GM19452 (cell line): Measurements from ENCODE around the gene GOLGA8O.
"Not testable (repeated sequence)": the region's sequence is repeated elsewhere in the genome, so short reads cannot be mapped to it uniquely, and the experiment has no call there.

ENCODE experiments used
- ATAC-seq: cut with Tn5 transposase; IDR thresholded peaks from one replicate; pipeline ENCODE4 v1.9.1; 2021; ENCODE audit not compliant: unreplicated experiment

The GOLGA8O gene, protein sequence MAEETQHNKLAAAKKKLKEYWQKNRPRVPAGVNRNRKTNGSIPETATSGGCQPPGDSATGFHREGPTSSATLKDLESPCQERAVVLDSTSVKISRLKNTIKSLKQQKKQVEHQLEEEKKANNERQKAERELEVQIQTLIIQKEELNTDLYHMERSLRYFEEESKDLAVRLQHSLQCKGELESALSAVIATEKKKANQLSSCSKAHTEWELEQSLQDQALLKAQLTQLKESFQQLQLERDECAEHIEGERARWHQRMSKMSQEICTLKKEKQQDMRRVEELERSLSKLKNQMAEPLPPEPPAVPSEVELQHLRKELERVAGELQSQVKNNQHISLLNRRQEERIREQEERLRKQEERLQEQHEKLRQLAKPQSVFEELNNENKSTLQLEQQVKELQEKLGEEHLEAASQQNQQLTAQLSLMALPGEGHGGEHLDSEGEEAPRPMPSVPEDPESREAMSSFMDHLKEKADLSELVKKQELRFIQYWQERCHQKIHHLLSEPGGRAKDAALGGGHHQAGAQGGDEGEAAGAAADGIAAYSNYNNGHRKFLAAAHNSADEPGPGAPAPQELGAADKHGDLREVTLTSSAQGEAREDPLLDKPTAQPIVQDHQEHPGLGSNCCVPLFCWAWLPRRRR

DNA sequence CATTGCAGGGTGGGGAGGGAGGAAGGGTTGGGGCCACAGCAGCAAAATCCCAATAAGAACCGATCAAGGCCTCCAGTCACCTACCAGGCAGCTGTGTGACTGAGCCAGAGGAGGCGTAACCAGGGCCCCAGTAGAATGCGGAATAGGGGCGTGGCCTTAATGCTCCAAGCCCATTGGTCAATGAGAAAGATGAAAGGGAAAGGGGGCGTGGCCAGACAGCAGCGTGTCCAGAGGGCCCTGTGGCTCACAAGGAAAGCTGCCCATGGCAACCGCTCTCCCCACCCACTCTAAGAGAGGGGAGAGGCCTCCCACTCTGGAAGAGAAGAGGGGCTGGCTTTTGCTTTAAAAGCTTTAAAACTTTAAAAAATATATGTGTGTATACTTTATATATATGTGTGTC, at the start of gene GOLGA8O:
TSS of gene GOLGA8O (minus strand) at position 101 of the 400 bp plus-strand sequence. CDS start at position 3, 98 bp downstream.
- not testable (repeated sequence) for ATAC-seq

- ATAC-seq: not testable (repeated sequence)
Measured at GRCh38 chr15:32504152-32504811, 48.8 kb upstream of the GOLGA8O start.

DNA sequence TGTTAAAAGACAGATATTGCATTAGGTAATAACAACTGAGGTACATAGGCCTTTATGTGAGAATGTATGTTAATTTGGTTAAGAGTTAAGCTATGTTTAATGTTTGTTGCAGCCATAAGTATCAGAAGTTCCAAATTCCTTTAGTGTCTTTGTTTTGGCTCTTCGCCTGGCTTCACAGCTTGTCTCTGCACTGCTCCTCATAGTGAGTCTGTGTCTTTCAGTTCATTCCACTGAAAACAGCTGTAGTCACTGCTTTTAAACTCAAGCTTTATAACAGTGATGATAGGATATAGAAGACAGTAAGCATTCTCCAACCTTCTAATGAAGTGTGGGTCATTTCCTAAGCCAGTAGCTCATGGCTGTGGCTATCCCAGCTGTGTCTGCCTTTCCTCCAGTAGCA, 47.5 kb upstream of the GOLGA8O start:
- ATAC-seq: not testable (repeated sequence)

DNA sequence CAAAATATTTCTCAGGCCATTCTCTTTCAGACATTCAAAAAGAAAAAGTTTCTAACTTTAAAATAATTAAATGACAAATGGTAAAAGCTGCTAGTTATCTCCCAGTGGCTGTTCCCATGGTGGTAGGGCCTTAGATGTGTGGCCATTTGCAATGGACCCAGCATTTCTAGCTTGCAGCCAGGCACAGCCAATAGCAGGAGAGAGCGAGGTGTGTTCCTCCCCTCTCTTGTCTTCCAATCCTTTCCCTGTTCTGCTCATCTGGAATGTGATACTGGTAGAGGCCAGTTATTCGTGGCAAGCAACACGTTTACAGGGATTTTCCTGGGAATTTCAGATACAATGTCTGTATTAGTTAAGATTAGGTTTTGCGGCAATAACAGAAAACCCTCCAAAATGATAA, 37.3 kb upstream of the GOLGA8O start:
- ATAC-seq: not testable (repeated sequence)

DNA sequence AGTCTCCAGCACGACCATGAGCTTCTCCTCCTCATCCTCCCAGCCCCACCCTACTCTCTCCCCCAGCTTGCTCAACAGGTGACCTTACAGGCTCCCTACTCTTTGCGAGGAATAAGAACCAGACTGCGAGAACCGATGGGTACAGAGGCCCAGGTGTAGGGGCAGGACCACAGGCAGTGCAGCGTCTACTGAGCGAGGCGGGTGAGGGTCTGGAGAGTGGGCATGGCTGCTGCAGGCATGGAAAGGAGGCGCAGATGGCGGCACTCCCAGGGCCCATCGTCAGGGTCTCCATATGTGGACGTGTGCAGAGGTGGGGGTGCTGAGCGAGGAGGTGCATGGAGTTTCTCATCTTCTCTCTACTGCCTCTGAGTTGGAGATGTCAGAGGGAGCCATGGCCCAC, 31.0 kb upstream of the GOLGA8O start:
- not testable (repeated sequence) for ATAC-seq

DNA sequence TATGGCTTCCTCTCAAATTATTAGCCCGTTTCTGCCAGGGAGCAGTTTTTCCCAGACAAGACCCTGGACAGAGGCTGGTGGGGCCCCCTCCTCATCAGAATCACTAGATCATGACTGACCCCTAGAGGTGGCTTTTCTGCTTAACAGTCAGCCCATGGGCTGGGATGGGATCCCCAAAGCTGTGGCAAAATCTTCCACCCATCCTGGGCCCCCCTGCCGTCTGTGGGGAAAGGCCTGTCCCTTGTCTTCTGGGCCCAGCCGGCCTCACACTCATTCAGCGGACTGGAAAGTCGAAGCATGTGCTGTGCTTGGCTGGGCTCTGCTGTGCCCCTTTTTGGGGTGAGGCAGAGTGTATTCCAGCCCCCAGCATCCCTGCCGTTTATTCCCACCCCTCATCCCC, 27.9 kb upstream of the GOLGA8O start:
- not testable (repeated sequence) for ATAC-seq

GRCh38 chr15:32481683-32482082, 26.2 kb upstream of the GOLGA8O start:
- ATAC-seq: not testable (repeated sequence)

- ATAC-seq: not testable (repeated sequence)
Measured at GRCh38 chr15:32468076-32468475, 12.6 kb upstream of the GOLGA8O start.

GRCh38 chr15:32440445-32440977, 14.9 kb downstream of the GOLGA8O start:
- ATAC-seq: not testable (repeated sequence)

DNA sequence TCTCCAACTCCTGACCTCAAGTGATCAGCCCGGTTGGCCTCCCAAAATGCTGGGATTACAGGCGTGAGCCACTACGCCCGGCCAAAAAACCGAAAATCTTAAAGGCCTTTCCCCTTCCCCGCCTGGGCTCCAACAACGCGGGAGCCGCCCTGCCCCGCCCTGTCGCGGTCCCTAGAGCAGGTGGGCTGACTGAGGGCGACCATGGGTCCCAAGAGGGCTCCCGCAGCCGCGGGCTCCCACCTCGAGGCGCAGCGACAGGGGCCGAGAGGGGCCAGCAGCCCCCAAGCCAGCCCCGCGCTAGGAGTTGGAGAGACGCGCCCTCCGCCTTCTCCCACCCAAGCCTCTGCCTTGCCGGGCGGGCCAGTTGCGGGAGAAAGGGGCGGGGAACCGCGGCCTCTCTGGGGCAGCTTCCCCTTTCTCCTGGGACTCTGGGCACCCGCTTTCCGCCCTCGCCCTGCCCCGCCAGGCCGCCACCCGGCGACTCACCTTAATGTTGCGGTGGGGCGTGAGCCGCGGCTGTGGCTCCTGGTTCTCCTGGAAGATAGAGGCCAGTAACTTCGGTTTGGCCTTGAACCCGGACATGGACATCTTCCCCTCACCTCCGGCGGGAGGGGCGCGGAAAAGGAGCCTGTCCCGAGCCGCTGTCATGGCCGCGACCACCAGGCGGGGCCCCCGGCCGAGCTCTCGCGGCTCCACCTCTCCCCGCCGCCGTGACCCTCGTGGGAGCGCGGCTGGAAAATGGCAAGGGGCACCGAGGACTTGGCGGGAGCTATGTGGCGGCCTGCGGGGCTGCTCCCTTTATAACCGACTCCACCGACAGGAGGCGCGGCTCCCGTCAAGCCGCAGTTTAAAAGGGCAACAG, 21.1 kb downstream of the GOLGA8O start:
- not testable (repeated sequence) for ATAC-seq

- not testable (repeated sequence) for ATAC-seq
Measured at GRCh38 chr15:32427635-32428034, 27.8 kb downstream of the GOLGA8O start.

DNA sequence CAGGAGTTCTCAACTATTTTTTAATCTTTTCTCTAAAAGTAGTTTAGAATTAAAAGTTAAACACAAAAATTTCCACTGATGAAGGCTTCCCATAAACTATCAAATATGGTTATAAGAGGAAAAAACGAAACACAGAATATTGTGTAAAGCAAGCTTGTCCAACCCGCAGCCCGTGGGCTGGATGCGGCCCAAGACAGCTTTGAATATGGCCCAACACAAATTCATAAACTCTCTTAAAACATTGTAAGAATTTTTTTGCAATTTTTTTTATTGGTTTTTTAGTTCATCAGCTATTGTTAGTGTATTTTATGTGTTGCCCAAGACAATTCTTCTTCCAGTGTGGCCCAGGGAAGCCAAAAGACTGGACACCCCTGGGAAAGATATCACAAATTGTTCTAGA, 28.9 kb downstream of the GOLGA8O start:
- not testable (repeated sequence) for ATAC-seq

- not testable (repeated sequence) for ATAC-seq
Measured at GRCh38 chr15:32407903-32408302, 47.5 kb downstream of the GOLGA8O start.

- ATAC-seq: not testable (repeated sequence)
Measured at GRCh38 chr15:32403192-32403591, 52.2 kb downstream of the GOLGA8O start, which contains the start of gene GOLGA8K. Gene GOLGA8K, minus strand, starts transcription at chr15:32403292. Its CDS starts 98 bp downstream, at chr15:32403194.

DNA sequence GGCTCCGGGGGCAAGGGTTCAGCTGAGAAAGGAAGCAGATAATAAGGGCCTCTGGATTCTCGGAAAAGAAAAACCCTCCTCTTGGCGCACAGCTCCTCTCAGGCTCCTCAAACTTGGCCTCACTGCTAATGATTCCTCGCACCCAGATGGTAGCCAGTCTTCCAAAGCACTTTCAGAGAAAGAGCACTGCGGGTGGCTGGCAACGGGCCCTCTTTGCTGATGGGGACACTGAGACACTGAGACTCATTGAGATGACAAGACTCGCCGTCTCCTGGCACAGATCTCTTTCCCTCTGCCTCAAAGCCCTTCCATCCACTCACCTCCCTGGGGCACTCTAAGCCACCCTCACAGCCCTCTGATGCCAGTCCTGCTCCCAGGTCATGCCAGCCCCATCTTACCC, 58.9 kb downstream of the GOLGA8O start:
- ATAC-seq: not testable (repeated sequence)
